Measurements from ENCODE around the gene TTC39A.

TTC39A gene

DNA sequence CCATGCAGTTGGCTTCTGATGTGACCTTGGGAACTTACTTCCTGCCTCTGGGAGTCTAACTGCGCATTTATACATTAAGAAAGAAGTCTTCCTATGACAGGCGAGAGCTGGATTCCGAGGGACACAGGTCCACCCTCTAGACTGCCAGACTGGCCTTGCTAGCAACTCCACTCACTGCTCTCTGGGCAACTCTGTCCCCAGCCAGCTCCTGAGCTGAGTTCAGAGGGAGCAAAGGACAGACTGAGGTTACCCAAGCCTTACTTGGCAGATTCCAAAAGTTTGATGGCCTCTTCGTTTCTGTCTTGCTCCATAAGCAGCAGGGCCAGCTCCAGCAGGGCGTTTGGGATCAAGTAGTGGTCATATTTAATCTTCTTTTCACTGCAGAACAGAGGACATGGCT, 41.8 kb downstream of the TTC39A start:
- no peak for DNase-seq (ENCODE audit: low read depth, low spot score)
- Histone ChIP-seq H3K9me3 (ENCODE audit: insufficient read depth, low read length) (no peaks in the 10 kb centered on the region), H3K4me3 (ENCODE audit: insufficient read length, low read depth) (no peak overlapping the region), H3K9ac (ENCODE audit: insufficient read length, low read depth) (no peak overlapping the region), H3K27me3 (ENCODE audit: insufficient read depth, insufficient read length) (no peaks in the 10 kb centered on the region), H3K36me3 (ENCODE audit: insufficient read depth, insufficient read length, low read length) (no peaks in the 10 kb centered on the region), H3K4me1 (ENCODE audit: insufficient read depth, insufficient read length) (no peaks in the 10 kb centered on the region)
- TF ChIP-seq ZNF274 (IDR thresholded peaks at IDR 0.05; ENCODE audit: low read depth, low read length), result no peak
- TF ChIP-seq SUZ12 (IDR thresholded peaks at IDR 0.05; ENCODE audit: extremely low read depth, insufficient read depth, insufficient read length), result no peak
- TF ChIP-seq YY1 (IDR thresholded peaks at IDR 0.05; ENCODE audit: insufficient read depth, insufficient read length), result no peak

DNA sequence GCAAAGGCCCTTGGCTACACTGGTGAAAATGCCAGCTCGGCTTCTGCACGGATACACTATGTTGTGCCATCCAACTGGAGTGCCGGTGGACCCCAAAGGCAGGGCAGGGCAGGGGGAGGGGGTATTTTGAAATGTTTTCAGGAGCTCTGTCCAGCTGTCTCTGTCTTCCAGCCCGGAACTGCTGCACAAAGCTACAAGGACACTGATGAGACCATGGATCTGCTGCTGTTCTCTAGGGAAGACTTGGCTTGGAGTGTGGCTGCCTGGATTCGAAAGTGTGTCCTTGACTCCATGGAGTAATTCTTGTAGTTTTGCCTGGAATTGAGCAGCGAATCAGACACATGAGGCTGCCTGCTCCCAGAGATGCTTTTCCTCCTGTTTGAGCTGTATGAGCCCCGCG, 42.4 kb downstream of the TTC39A start:
- H3K27me3 ChIP-seq (ENCODE audit: insufficient read depth, insufficient read length), result no peaks in the 10 kb centered on the region
- TF ChIP-seq ZNF274 (IDR thresholded peaks at IDR 0.05; ENCODE audit: low read depth, low read length), result no peak
- no peak for TF ChIP-seq YY1 (IDR thresholded peaks at IDR 0.05; ENCODE audit: insufficient read depth, insufficient read length)
- no peak for TF ChIP-seq SUZ12 (IDR thresholded peaks at IDR 0.05; ENCODE audit: extremely low read depth, insufficient read depth, insufficient read length)
- no peak for DNase-seq (ENCODE audit: low read depth, low spot score)
- no peaks in the 10 kb centered on the region for H3K9me3 ChIP-seq (ENCODE audit: insufficient read depth, low read length)
- no peaks in the 10 kb centered on the region for H3K36me3 ChIP-seq (ENCODE audit: insufficient read depth, insufficient read length, low read length)
- no peaks in the 10 kb centered on the region for H3K4me1 ChIP-seq (ENCODE audit: insufficient read depth, insufficient read length)
- H3K4me3 ChIP-seq (ENCODE audit: insufficient read length, low read depth), result no peak overlapping the region
- no peak overlapping the region for H3K9ac ChIP-seq (ENCODE audit: insufficient read length, low read depth)

DNA sequence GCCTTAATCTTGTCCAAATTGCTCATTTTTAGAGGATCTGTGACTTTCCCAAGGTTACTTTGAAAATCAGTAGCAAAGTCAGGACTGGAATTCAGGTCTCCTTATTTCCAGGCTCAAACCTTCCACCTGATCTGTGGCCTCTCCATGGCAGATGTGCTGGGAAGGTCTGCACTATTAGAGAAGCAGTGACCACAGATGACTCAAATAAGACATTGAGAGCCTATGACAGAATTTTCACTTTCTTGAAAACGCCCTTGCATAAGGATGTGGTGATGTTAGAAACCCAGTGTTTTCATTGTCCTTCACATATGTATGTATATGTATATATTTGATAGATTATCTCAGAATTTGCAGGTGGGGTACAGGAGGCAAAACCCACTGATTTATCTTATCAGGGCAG, 45.3 kb downstream of the TTC39A start:
- DNase-seq (ENCODE audit: low read depth, low spot score), result no peak
- Histone ChIP-seq H3K36me3 (ENCODE audit: insufficient read depth, insufficient read length, low read length) (no peaks in the 10 kb centered on the region), H3K4me3 (ENCODE audit: insufficient read length, low read depth) (no peak overlapping the region), H3K9me3 (ENCODE audit: insufficient read depth, low read length) (no peaks in the 10 kb centered on the region), H3K9ac (ENCODE audit: insufficient read length, low read depth) (no peak overlapping the region), H3K27me3 (ENCODE audit: insufficient read depth, insufficient read length) (no peaks in the 10 kb centered on the region), H3K4me1 (ENCODE audit: insufficient read depth, insufficient read length) (no peaks in the 10 kb centered on the region)
- TF ChIP-seq YY1 (IDR thresholded peaks at IDR 0.05; ENCODE audit: insufficient read depth, insufficient read length) (no peak), ZNF274 (IDR thresholded peaks at IDR 0.05; ENCODE audit: low read depth, low read length) (no peak), SUZ12 (IDR thresholded peaks at IDR 0.05; ENCODE audit: extremely low read depth, insufficient read depth, insufficient read length) (no peak)

DNA sequence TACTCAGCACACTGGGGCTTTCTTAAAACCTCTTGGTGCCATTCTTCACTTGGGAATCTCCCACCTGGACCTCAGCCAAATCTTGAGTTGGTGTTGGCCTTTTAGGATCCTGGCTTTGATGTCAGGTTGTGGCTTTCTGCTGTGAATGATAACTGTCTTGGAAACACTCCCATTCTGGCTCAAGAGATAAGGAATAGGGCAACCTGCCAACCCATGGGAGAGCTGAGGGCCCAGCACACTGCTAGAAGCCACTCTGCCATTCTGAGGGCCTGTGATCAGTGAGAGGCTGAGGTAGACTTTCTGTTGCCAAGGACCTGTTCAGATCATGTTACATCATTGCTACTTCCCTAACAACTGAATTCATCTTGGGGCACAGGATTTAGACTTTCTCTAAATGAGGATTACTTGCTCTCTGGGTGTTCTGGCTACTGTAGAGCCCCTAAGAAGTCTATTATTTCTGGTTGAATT, 45.8 kb downstream of the TTC39A start:
- H3K36me3 ChIP-seq (ENCODE audit: insufficient read depth, insufficient read length, low read length), result no peaks in the 10 kb centered on the region
- no peak for TF ChIP-seq ZNF274 (IDR thresholded peaks at IDR 0.05; ENCODE audit: low read depth, low read length)
- no peak for TF ChIP-seq YY1 (IDR thresholded peaks at IDR 0.05; ENCODE audit: insufficient read depth, insufficient read length)
- TF ChIP-seq SUZ12 (IDR thresholded peaks at IDR 0.05; ENCODE audit: extremely low read depth, insufficient read depth, insufficient read length), result no peak
- H3K9me3 ChIP-seq (ENCODE audit: insufficient read depth, low read length), result no peaks in the 10 kb centered on the region
- DNase-seq (ENCODE audit: low read depth, low spot score), result no peak
- H3K9ac ChIP-seq (ENCODE audit: insufficient read length, low read depth), result no peak overlapping the region
- H3K4me3 ChIP-seq (ENCODE audit: insufficient read length, low read depth), result no peak overlapping the region
- no peaks in the 10 kb centered on the region for H3K27me3 ChIP-seq (ENCODE audit: insufficient read depth, insufficient read length)
- no peaks in the 10 kb centered on the region for H3K4me1 ChIP-seq (ENCODE audit: insufficient read depth, insufficient read length)

DNA sequence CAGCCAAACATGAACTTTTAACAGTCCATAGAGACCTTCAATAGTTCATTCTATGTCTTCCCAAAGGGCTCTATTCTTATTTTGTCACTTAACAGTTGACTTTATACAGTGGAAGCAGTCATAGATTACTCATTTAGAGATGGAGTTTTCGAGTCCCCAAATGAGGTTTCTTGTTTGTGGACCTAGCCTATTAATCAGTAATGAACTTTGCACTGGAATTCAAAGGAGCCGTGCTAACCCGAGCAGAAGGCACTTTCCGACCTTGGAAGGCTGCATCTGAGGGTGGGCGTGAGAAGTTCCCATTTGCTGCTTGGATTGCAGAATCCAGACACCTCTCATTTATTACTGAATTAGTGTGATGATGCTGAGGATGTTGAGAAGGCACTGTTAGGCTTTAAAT, 46.4 kb downstream of the TTC39A start:
- DNase-seq (ENCODE audit: low read depth, low spot score), result no peak
- H3K9me3 ChIP-seq (ENCODE audit: insufficient read depth, low read length), result no peaks in the 10 kb centered on the region

DNA sequence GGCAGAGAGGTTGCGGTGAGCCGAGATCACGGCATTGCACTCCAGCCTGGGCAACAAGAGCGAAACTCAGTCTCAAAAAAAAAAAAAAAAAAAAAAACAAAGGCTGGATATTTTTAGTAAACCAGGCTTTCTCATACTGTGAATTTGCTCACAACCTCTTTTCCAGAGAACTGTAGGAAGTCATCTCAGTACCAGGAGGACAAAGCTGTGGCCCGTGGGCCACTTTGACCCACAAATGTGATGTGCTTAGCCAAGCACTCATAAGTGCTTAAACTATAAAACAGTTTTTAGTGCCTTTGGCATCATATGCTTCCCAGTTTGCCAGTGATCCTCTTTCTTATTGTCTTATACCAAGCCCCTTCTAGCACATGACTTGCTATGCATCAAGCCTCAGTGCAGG, 47.8 kb downstream of the TTC39A start:
- H3K4me3 ChIP-seq (ENCODE audit: insufficient read length, low read depth), result no peak overlapping the region
- no peak for TF ChIP-seq SUZ12 (IDR thresholded peaks at IDR 0.05; ENCODE audit: extremely low read depth, insufficient read depth, insufficient read length)
- no peaks in the 10 kb centered on the region for H3K4me1 ChIP-seq (ENCODE audit: insufficient read depth, insufficient read length)
- DNase-seq (ENCODE audit: low read depth, low spot score), result no peak
- H3K36me3 ChIP-seq (ENCODE audit: insufficient read depth, insufficient read length, low read length), result no peaks in the 10 kb centered on the region
- H3K9me3 ChIP-seq (ENCODE audit: insufficient read depth, low read length), result no peaks in the 10 kb centered on the region
- H3K27me3 ChIP-seq (ENCODE audit: insufficient read depth, insufficient read length), result no peaks in the 10 kb centered on the region
- H3K9ac ChIP-seq (ENCODE audit: insufficient read length, low read depth), result no peak overlapping the region

More for the DNA sequence above, 46.4 kb downstream of the TTC39A start:
- Histone ChIP-seq H3K36me3 (ENCODE audit: insufficient read depth, insufficient read length, low read length) (no peaks in the 10 kb centered on the region), H3K4me3 (ENCODE audit: insufficient read length, low read depth) (no peak overlapping the region), H3K27me3 (ENCODE audit: insufficient read depth, insufficient read length) (no peaks in the 10 kb centered on the region), H3K9ac (ENCODE audit: insufficient read length, low read depth) (no peak overlapping the region), H3K4me1 (ENCODE audit: insufficient read depth, insufficient read length) (no peaks in the 10 kb centered on the region)
- TF ChIP-seq YY1 (IDR thresholded peaks at IDR 0.05; ENCODE audit: insufficient read depth, insufficient read length), result no peak
- TF ChIP-seq ZNF274 (IDR thresholded peaks at IDR 0.05; ENCODE audit: low read depth, low read length), result no peak
- TF ChIP-seq SUZ12 (IDR thresholded peaks at IDR 0.05; ENCODE audit: extremely low read depth, insufficient read depth, insufficient read length), result no peak

DNA sequence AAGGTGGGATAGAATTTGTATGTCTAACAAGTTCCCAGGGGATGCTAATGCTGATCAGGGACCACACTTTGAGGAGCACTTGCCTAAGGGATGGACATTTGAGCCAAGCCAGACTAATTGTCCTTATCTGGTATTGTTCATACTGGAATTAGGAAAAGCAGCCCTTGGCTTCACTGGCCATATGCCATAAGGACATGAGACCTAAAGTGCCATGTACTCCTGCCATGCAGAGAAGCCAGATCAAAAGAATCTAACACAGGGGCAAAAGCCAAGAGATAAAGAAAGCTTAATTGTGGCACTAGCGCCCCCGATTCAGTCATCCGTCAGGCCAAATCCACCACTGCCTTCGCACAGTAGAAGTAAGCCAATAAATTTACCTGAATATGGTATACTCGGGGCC, 48.6 kb downstream of the TTC39A start:
- Histone ChIP-seq H3K27me3 (ENCODE audit: insufficient read depth, insufficient read length) (no peaks in the 10 kb centered on the region), H3K9me3 (ENCODE audit: insufficient read depth, low read length) (no peaks in the 10 kb centered on the region), H3K36me3 (ENCODE audit: insufficient read depth, insufficient read length, low read length) (no peaks in the 10 kb centered on the region), H3K9ac (ENCODE audit: insufficient read length, low read depth) (no peak overlapping the region), H3K4me3 (ENCODE audit: insufficient read length, low read depth) (no peak overlapping the region), H3K4me1 (ENCODE audit: insufficient read depth, insufficient read length) (no peaks in the 10 kb centered on the region)
- no peak for DNase-seq (ENCODE audit: low read depth, low spot score)
- TF ChIP-seq YY1 (IDR thresholded peaks at IDR 0.05; ENCODE audit: insufficient read depth, insufficient read length) (no peak), ZNF274 (IDR thresholded peaks at IDR 0.05; ENCODE audit: low read depth, low read length) (no peak), SUZ12 (IDR thresholded peaks at IDR 0.05; ENCODE audit: extremely low read depth, insufficient read depth, insufficient read length) (no peak)

All from NT2/D1 (cell line).